Right lobe of liver (tissue), 4 donors: Measurements from ENCODE around the gene SSUH2.
"Not testable (repeated sequence)": the region's sequence is repeated elsewhere in the genome, so short reads cannot be mapped to it uniquely, and the experiment has no call there.

Experiments used
- POLR2A ChIP-seq: fragments of 450-650 bp; IDR thresholded peaks from one replicate; pipeline ENCODE4 v1.6.1; 2017; ENCODE audit warnings: antibody characterized with exemption, mild to moderate bottlenecking
- TF ChIP-seq, protein P1 (sequence below), 4 donors: fragments of 200-600 bp in 3 of 4; fragments of 450-650 bp in 1 of 4; IDR thresholded peaks; one replicate each; pipeline versions ENCODE4 v1.5.1 to v1.8.0; 2016 to 2022; ENCODE audit warnings: antibody characterized with exemption in 4 of 4, mild to moderate bottlenecking in 2 of 4
- donor health status: DM: no; HTN: no; CAD: no.
- donor health status: DM: no; HTN: no; CAD: no.
- donor health status: DM: no; HTN: yes; CAD: no.

DNA sequence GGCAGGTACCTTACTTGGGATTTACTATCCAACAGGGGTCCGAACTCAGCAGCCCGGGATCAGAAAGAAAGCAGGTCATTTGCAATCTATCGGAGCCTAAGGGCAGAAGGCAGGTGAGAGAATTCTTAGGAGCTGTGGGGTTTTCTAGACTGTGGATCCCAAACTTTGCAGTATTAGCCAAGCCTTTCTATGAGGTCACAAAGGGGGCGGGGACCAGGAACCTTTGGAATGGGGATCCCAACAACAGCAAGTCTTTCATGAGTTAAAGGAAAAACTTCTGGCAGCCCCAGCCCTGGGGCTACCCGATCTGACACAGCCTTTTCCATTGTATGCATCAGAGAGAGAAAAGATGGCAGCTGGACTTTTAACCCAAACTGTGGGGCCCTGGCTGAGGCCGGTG, 32.7 kb upstream of the SSUH2 start:
- TF ChIP-seq, protein P1, sequence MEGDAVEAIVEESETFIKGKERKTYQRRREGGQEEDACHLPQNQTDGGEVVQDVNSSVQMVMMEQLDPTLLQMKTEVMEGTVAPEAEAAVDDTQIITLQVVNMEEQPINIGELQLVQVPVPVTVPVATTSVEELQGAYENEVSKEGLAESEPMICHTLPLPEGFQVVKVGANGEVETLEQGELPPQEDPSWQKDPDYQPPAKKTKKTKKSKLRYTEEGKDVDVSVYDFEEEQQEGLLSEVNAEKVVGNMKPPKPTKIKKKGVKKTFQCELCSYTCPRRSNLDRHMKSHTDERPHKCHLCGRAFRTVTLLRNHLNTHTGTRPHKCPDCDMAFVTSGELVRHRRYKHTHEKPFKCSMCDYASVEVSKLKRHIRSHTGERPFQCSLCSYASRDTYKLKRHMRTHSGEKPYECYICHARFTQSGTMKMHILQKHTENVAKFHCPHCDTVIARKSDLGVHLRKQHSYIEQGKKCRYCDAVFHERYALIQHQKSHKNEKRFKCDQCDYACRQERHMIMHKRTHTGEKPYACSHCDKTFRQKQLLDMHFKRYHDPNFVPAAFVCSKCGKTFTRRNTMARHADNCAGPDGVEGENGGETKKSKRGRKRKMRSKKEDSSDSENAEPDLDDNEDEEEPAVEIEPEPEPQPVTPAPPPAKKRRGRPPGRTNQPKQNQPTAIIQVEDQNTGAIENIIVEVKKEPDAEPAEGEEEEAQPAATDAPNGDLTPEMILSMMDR (IDR thresholded peaks at IDR 0.05) = not testable (repeated sequence)
- TF ChIP-seq POLR2A = not testable (repeated sequence)
